Cardiac fibroblast (primary cell): Measurements from ENCODE around the gene EFHD2.

Experiments used
- DNase-seq, 2 donors: peaks; one replicate each; pipeline versions ENCODE4 v3.0.0 to v3.0.0-alpha.2; 2010; ENCODE audit warnings: low read depth in 2 of 2
- H3K4me3 ChIP-seq, 2 donors: replicated peaks in 1 of 2; 1 replicate in 1 of 2; 2 replicates in 1 of 2; pipeline ENCODE4 v1.5.1; 2011; ENCODE audit warnings: low read depth in 2 of 2, low read length in 2 of 2, mild to moderate bottlenecking in 2 of 2, moderate library complexity in 1 of 2
- CTCF ChIP-seq: IDR thresholded peaks from one replicate; pipeline ENCODE4 v1.5.1; 2011; ENCODE audit warnings: low read depth, mild to moderate bottlenecking, low read length, inconsistent platforms

EFHD2 gene, protein sequence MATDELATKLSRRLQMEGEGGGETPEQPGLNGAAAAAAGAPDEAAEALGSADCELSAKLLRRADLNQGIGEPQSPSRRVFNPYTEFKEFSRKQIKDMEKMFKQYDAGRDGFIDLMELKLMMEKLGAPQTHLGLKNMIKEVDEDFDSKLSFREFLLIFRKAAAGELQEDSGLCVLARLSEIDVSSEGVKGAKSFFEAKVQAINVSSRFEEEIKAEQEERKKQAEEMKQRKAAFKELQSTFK

GRCh38 chr1:15409388-15410222, at the start of gene EFHD2:
TSS of gene EFHD2 (plus strand) at chr1:15409888. CDS start at chr1:15409972, 84 bp downstream.
- no peak for TF ChIP-seq CTCF
- peak; percentile 78 to 82 for DNase-seq
- H3K4me3 ChIP-seq = peak within 1 kb of the TSS; percentile 80 to 82

DNA sequence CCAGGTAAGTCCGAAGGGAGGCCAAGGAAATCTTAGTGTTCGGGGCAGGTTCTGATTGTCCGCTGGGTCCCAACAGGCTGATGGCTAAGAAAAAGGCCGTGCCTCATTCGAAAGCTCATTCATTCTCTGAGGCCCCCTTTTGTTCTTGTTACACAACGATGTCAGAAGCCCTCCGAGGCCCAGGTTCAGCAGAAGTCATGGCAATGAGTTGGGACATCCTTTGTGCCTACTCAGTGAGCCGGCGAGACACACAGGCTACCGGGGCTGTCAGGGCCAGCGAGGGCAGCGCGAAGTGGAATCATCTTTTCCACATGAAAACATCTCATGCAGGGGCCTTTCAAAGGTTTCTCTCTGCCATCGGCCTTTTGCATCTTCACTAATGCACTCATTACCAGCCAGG, 49.0 kb upstream of the EFHD2 start:
- no peak for DNase-seq
- H3K4me3 ChIP-seq = no peak overlapping the region
- TF ChIP-seq CTCF = no peak

DNA sequence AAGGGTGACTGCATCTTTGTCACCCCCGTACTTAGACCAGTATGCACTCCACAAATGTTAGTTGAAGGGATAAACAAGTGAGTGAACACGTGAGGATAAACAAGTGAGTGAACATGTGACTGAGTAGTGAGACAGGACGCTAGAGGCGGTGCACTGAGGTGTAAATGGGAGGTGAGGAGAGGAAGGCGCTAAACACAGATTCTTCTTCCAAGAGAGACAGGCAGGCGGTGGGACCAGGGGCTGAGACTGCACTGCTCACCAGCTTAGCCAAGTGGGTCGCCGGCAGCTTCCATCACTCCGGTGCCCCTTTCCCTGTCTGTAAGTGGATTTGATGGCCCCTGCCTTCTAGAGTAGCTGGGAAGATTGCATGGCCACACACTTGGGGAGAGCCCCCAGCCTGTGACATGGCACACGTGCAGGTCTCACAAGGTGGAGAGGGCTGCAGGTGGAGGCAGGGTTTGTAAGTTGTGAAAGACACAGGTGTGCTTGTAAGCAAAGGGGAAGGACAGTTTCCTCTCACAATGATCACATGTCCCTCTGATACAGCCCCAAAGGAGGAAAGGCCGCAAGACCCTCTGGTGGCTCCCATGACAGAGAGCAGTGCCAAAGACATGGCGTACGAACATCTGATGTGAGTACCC, 47.5 kb upstream of the EFHD2 start:
- DNase-seq = no peak
- H3K4me3 ChIP-seq = no peak overlapping the region
- TF ChIP-seq CTCF = no peak

DNA sequence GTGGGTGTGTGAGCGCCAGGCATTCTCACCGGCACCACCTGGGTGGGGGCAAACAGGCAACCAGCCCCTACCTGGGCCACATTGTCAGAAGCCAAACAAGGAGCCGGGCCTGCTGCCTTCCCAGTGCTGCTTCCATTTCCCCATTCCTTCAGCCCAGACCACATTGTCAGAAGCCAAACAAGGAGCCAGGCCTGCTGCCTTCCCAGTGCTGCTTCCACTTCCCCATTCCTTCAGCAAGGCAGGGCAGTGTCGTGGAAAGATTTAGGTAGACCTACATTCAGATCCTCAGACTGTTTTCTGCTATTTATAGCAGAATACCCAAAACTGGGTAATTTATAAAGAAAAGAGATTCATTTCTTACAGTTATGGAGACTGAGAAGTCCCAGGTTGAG, 47.0 kb upstream of the EFHD2 start:
- TF ChIP-seq CTCF = no peak
- H3K4me3 ChIP-seq = no peak overlapping the region
- no peak for DNase-seq

GRCh38 chr1:15364740-15365139, 44.9 kb upstream of the EFHD2 start:
- no peak overlapping the region for H3K4me3 ChIP-seq
- no peak for TF ChIP-seq CTCF
- DNase-seq = no peak

- no peak overlapping the region for H3K4me3 ChIP-seq
- no peak for TF ChIP-seq CTCF
- DNase-seq = no peak
Observed at GRCh38 chr1:15368888-15369287, 40.8 kb upstream of the EFHD2 start.
